Neural cell (in vitro differentiated cells): ENCODE results near the gene SENP3. TPM values are rescaled to one million over a fixed set of nuclear protein-coding genes. Genes with fewer than 3 reads are reported as not detected.
A peak's percentile ranks its signal among the peaks of the same experiment; 100 is the strongest.

Experiments
- H2AFZ ChIP-seq: fragments of 200-600, 300-800 bp; sonication (generic), shearing (Covaris generic); 2 replicates; pipeline ENCODE4 v1.6.0; 2014; ENCODE audit warnings: low read depth, mild to moderate bottlenecking, antibody characterized with exemption, low read length, moderate library complexity
- H3F3A ChIP-seq: fragments of 200-600 bp; shearing (Covaris generic); 2 replicates; pipeline ENCODE4 v1.6.1; 2016; ENCODE audit warnings: mild to moderate bottlenecking, moderate library complexity, mixed read lengths, antibody characterized with exemption, low read length; ENCODE audit not compliant: insufficient read depth, poor library complexity, severe bottlenecking
- H3K27ac ChIP-seq: fragments of 200-600, 300-800 bp; sonication (generic), shearing (Covaris generic); 2 replicates; pipeline ENCODE4 v1.5.1; 2014; ENCODE audit warnings: mild to moderate bottlenecking, low read length, moderate library complexity
- H3K27me3 ChIP-seq: fragments of 300-800, 200-600 bp; sonication (generic), shearing (Covaris generic); 2 replicates; pipeline ENCODE4 v1.6.0; 2014; ENCODE audit warnings: mild to moderate bottlenecking, low read depth, low read length, moderate library complexity; ENCODE audit not compliant: insufficient read depth
- H3K36me3 ChIP-seq: fragments of 300-800, 200-600 bp; sonication (generic), shearing (Covaris generic); 2 replicates; pipeline ENCODE4 v1.5.1; 2014; ENCODE audit warnings: mild to moderate bottlenecking, antibody characterized with exemption, low read length, moderate library complexity; ENCODE audit not compliant: insufficient read depth
- H3K4me2 ChIP-seq: fragments of 300-800, 200-600 bp; sonication (generic), shearing (Covaris generic); 2 replicates; pipeline ENCODE4 v1.6.0; 2014; ENCODE audit warnings: mild to moderate bottlenecking, low read length
- H3K4me3 ChIP-seq: fragments of 300-800, 200-600 bp; sonication (generic), shearing (Covaris generic); 2 replicates; pipeline ENCODE4 v1.5.1; 2014; ENCODE audit warnings: mild to moderate bottlenecking, low read length, moderate library complexity
- H3K79me2 ChIP-seq: fragments of 200-600 bp; shearing (Covaris generic); replicated peaks from 2 replicates; pipeline ENCODE4 v1.6.0; 2014; ENCODE audit warnings: mild to moderate bottlenecking, low read length, moderate library complexity; ENCODE audit not compliant: insufficient read depth
- H3K9ac ChIP-seq: fragments of 300-800, 200-600 bp; sonication (generic), shearing (Covaris generic); 2 replicates; pipeline ENCODE4 v1.6.1; 2016; ENCODE audit warnings: mild to moderate bottlenecking, low read length, mixed read lengths
- H3K9me2 ChIP-seq: fragments of 200-600 bp; shearing (Covaris generic); 2 replicates; pipeline ENCODE4 v1.6.1; 2016; ENCODE audit warnings: mild to moderate bottlenecking, low read length, mixed read lengths; ENCODE audit not compliant: insufficient read depth
- H3K9me3 ChIP-seq: fragments of 200-600, 300-800 bp; sonication (generic), shearing (Covaris generic); 2 replicates; pipeline ENCODE4 v1.6.1; 2016; ENCODE audit warnings: mild to moderate bottlenecking, mixed run types, low read length, moderate library complexity, mixed read lengths
- H4K20me1 ChIP-seq: fragments of 200-600 bp; shearing (Covaris generic); 2 replicates; pipeline ENCODE4 v1.6.1; 2016; ENCODE audit warnings: mild to moderate bottlenecking, mixed run types; ENCODE audit not compliant: insufficient read depth
- EP300 ChIP-seq: fragments of 450-650 bp; conservative IDR thresholded peaks from 2 replicates; pipeline ENCODE4 v1.6.1; 2014; ENCODE audit warnings: antibody characterized with exemption, mild to moderate bottlenecking, moderate library complexity; ENCODE audit not compliant: poor library complexity, severe bottlenecking
- MXI1 ChIP-seq: fragments of 450-650 bp; conservative IDR thresholded peaks from 2 replicates; pipeline ENCODE4 v1.6.1; 2014; ENCODE audit warnings: antibody characterized with exemption, mild to moderate bottlenecking; ENCODE audit not compliant: poor library complexity, severe bottlenecking
- POLR2AphosphoS5 ChIP-seq: IDR thresholded peaks from 2 replicates; pipeline ENCODE4 v1.6.1; 2012
- RAD21 ChIP-seq: fragments of 450-650 bp; conservative IDR thresholded peaks from 2 replicates; pipeline ENCODE4 v1.6.1; 2014; ENCODE audit warnings: antibody characterized with exemption, mild to moderate bottlenecking, moderate library complexity
- SMC3 ChIP-seq: fragments of 450-650 bp; conservative IDR thresholded peaks from 2 replicates; pipeline ENCODE4 v1.6.1; 2014; ENCODE audit warnings: antibody characterized with exemption, mild to moderate bottlenecking, moderate library complexity; ENCODE audit not compliant: poor library complexity
- TAF1 ChIP-seq: IDR thresholded peaks from 2 replicates; pipeline ENCODE4 v1.6.1; 2012; ENCODE audit warnings: low read depth
- polyA plus RNA-seq: library from polyadenylated mRNA; depleted of rRNA; stranded (reverse); fragments of >200 nt; gene quantifications from 2 replicates; pipeline ENCODE4 v1.2.3, GENCODE V29; 2014
- TF ChIP-seq, protein P1 (sequence below): IDR thresholded peaks from 2 replicates; pipeline ENCODE4 v1.6.1; 2012; ENCODE audit warnings: borderline replicate concordance

The SENP3 gene
- polyA plus RNA-seq, 1 donor from 2014 or later: 151 TPM

- peak overlapping the region; percentile 100 for H3K9ac ChIP-seq
Observed at GRCh38 chr17:7575481-7575883, 13.8 kb downstream of the SENP3 start.

DNA sequence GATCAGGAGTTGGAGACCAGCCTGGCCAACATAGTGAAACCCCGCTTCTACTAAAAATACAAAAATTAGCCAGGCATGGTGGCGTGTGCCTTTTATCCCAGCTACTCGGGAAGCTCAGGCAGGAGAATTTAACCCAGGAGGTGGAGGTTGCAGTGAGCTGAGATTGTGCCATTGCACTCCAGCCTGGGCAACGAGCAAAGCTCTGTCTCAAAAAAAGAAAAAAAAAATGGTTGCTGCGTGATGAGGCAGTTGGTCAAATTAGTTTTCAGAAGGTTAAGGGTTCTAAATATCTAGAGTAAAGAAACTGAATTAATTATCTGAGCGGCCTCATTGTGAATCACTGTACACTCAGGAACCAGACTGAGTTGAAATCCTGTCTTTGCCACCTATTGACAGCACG, 14.2 kb downstream of the SENP3 start:
- Histone ChIP-seq H3K4me2 (no peak overlapping the region), H3K36me3 (peaks cover 9% of the 10 kb centered on the region), H3K4me3 (no peak overlapping the region), H3K9ac (no peak overlapping the region), H3K9me3 (no peaks in the 10 kb centered on the region), H3K27me3 (no peaks in the 10 kb centered on the region), H3K27ac (no peak overlapping the region), H3K79me2 (peaks cover 35% of the 10 kb centered on the region), H3K9me2 (no peaks in the 10 kb centered on the region), H4K20me1 (peaks cover 30% of the 10 kb centered on the region), H2AFZ (no peak overlapping the region), H3F3A (no peaks in the 10 kb centered on the region)
- TF ChIP-seq MXI1 (no peak), EP300 (no peak), TAF1 (no peak), POLR2AphosphoS5 (no peak)

More at GRCh38 chr17:7575481-7575883, 13.8 kb downstream of the SENP3 start:
- TF ChIP-seq POLR2AphosphoS5: no peak
- no peak for TF ChIP-seq RAD21
- H3K27ac ChIP-seq: no peak overlapping the region
- no peak overlapping the region for H2AFZ ChIP-seq
- H3K36me3 ChIP-seq: peaks cover 14% of the 10 kb centered on the region
- H3K4me2 ChIP-seq: no peak overlapping the region
- peak overlapping the region; percentile 100 for H3K4me3 ChIP-seq
- H4K20me1 ChIP-seq: peaks cover 30% of the 10 kb centered on the region
- peaks cover 35% of the 10 kb centered on the region for H3K79me2 ChIP-seq
- no peaks in the 10 kb centered on the region for H3K9me3 ChIP-seq
- H3K9me2 ChIP-seq: no peaks in the 10 kb centered on the region
- no peaks in the 10 kb centered on the region for H3F3A ChIP-seq
- H3K27me3 ChIP-seq: no peaks in the 10 kb centered on the region

- no peak overlapping the region for H3K27ac ChIP-seq
Observed at GRCh38 chr17:7576432-7576937, 14.8 kb downstream of the SENP3 start.

More at GRCh38 chr17:7576432-7576937, 14.8 kb downstream of the SENP3 start:
- Histone ChIP-seq H3K36me3 (peaks cover 6% of the 10 kb centered on the region), H4K20me1 (peaks cover 30% of the 10 kb centered on the region), H3K4me3 (no peak overlapping the region), H2AFZ (no peak overlapping the region), H3F3A (no peaks in the 10 kb centered on the region), H3K9me2 (no peaks in the 10 kb centered on the region), H3K27me3 (no peaks in the 10 kb centered on the region), H3K79me2 (peaks cover 35% of the 10 kb centered on the region), H3K4me2 (no peak overlapping the region), H3K9ac (no peak overlapping the region), H3K9me3 (no peaks in the 10 kb centered on the region)
- TF ChIP-seq, protein P1, sequence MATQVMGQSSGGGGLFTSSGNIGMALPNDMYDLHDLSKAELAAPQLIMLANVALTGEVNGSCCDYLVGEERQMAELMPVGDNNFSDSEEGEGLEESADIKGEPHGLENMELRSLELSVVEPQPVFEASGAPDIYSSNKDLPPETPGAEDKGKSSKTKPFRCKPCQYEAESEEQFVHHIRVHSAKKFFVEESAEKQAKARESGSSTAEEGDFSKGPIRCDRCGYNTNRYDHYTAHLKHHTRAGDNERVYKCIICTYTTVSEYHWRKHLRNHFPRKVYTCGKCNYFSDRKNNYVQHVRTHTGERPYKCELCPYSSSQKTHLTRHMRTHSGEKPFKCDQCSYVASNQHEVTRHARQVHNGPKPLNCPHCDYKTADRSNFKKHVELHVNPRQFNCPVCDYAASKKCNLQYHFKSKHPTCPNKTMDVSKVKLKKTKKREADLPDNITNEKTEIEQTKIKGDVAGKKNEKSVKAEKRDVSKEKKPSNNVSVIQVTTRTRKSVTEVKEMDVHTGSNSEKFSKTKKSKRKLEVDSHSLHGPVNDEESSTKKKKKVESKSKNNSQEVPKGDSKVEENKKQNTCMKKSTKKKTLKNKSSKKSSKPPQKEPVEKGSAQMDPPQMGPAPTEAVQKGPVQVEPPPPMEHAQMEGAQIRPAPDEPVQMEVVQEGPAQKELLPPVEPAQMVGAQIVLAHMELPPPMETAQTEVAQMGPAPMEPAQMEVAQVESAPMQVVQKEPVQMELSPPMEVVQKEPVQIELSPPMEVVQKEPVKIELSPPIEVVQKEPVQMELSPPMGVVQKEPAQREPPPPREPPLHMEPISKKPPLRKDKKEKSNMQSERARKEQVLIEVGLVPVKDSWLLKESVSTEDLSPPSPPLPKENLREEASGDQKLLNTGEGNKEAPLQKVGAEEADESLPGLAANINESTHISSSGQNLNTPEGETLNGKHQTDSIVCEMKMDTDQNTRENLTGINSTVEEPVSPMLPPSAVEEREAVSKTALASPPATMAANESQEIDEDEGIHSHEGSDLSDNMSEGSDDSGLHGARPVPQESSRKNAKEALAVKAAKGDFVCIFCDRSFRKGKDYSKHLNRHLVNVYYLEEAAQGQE: no peak
- no peak for TF ChIP-seq SMC3
- no peak for TF ChIP-seq TAF1
- no peak for TF ChIP-seq MXI1
- no peak for TF ChIP-seq POLR2AphosphoS5
- no peak for TF ChIP-seq EP300
- no peak for TF ChIP-seq RAD21
